MV-4-11 (cell line): ENCODE measurements around the gene CHAF1B.
A peak's percentile ranks its signal among the peaks of the same experiment; 100 is the strongest.
"Not testable (repeated sequence)": the region's sequence is repeated elsewhere in the genome, so short reads cannot be mapped to it uniquely, and the experiment has no call there.

ENCODE experiments used
- DNase-seq: peaks from one replicate; lab custom pipeline; 2025; lab: John Stamatoyannopoulos, UW

The CHAF1B gene

GRCh38 chr21:36385233-36386030 lies at the start of gene CHAF1B:
TSS of gene CHAF1B (plus strand) at chr21:36385392. CDS start at chr21:36386137, 745 bp downstream.
- DNase-seq: peak; percentile 65

DNA sequence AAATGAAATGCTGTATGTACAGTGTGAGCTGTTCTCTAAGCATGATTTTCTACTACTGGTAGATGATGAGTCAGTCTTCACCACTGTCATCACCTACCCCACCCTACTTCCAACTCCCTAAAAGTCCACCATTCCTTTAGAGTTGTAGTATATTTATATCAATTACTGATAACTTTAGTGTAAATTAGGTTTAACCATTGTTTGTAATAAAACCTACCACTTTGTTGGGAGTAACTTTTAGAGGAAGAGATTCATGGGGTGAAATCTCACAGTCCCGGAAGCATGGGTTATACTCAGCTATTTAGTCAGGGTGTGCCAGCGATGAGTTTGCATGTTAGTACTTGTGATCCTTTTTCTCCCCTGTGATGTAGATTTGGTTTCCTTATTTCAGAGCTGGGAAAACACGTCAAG lies 48.1 kb upstream of the CHAF1B start:
- DNase-seq: no peak

- DNase-seq: no peak
Measured at GRCh38 chr21:36338975-36339374, 46.2 kb upstream of the CHAF1B start.

DNA sequence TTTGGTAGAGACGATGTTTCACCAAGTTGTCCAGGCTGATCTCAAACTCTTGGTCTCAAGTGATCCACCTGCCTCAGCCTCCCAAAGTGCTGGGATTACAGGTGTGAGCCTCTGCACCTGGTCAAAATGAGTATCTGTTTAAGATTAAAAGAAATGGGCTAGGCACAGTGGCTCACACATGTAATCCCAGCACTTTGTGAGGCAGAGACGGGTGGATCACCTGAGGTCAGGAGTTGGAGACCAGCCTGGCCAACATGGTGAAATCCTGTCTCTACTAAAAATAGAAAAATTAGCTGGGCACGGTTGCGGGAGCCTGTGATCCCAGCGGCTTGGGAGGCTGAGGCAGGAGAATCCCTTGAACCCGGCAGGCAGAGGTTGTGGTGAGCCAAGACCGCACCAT lies 42.6 kb upstream of the CHAF1B start:
- DNase-seq: not testable (repeated sequence)

DNA sequence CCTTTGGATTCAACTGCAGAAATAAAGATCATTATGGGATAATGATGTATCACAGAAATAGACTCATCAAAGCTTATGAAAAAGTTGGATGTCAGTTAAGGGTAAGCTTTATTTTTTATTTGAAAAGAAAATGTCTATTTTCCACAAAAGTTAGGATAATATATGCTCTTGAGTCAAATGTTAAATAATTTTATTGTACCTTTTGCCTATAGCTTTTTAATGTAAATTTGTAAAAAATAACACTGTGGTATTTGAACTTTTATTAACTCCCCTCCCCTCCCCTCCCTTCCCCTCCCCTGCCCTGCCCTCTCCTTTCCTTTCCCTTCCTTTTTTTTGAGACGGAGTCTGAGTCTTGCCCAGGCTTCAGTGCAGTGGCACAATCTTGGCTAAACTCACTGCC lies 40.3 kb upstream of the CHAF1B start:
- no peak for DNase-seq

DNA sequence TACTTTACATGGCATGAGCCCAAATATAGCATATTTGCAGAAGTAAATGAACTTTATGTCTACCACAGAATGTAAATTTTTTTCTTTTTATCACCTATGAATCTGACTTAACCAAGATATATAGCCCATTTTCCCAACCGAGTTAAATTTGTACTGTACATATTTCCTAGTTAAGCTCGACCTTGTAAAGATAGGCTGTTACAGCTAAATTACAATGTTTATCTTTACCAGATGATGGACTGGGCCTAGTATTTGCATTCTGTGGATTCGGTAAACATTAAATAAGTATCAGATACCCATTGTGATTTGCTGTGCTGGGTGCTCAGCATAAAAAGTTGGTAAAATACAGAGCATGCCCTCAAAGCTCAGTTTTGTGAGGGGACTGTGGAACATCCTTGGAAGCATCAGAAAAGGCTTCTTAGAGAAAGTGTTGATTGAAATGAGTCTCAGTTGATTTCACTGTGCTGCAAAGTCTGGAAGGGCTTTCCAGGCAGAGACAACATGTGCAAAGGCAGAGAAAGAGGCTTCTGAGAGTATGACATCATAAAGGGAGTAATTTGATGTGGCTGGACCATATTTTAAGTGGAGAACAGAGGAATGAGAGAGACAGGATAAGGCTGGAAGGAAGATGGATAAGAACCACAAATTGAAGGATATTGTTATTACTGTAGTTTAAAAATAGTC lies 37.8 kb upstream of the CHAF1B start:
- DNase-seq: no peak

DNA sequence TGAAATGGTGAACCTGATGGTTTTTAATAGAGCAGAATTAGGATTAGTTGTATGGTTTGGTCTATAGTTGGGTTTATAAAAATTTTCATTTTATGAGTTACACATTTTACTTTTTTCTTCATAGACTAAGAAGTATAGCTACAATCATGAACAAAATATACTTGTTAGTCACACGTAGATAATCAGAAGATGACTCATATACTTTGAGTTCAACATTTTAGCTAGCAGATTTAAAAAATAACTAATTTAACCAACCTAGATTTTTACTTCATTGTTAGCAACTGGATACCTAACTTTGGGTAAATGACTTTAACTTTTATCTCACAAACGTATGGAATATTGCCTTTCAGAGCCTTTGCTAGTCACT lies 37.2 kb upstream of the CHAF1B start:
- DNase-seq: no peak

GRCh38 chr21:36349315-36349714 lies 35.9 kb upstream of the CHAF1B start:
- DNase-seq: no peak

DNA sequence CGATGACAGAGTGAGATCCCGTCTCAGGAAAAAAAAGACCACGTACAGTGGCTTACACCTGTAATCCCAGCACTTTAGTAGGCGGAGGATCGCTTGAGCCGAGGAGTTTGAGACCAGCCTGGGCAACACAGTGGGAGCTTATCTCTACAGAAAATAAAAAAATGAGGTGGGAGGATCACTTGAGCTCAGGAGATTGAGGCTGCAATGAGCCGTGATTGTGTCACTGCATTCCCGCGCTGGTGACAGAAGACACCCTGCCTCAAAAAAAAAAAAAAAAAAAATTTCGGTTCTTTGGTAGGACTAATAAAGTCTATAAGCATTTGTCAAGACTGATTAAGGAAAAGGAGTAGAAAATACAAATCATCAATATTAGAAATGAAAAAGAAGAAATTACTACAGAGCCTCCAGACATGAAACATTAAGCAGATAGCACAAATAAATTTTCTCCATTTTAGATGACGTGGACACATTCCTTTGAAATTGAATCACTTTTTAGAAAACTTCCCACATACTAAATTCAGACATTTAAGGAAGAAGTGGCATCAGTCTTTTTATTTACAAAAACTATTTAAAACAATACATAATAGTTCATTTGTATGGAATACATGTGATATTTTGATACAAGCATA lies 34.8 kb upstream of the CHAF1B start:
- DNase-seq: no peak

GRCh38 chr21:36354918-36355680 lies 30.1 kb upstream of the CHAF1B start:
- DNase-seq: no peak

- no peak for DNase-seq
Measured at GRCh38 chr21:36355868-36356267, 29.3 kb upstream of the CHAF1B start.

DNA sequence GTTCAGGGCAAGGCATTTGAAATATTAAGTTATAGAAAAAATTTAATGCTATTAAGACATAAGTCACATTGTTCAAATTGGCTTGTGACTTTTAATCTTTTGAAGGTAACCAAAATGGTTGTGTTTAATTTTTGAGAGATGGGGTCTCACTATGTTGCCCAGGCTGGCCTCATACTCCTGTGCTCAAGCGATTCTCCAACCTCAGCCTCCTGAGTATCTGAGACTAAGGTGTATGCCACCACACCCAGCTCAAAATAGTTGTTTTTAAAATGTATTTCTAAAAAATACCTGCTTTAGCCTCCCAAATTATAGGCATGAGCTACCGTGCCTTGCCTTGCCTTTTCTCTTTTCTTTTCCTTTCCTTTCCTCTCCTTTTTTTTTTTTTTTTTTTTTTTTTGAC lies 26.0 kb upstream of the CHAF1B start:
- no peak for DNase-seq

DNA sequence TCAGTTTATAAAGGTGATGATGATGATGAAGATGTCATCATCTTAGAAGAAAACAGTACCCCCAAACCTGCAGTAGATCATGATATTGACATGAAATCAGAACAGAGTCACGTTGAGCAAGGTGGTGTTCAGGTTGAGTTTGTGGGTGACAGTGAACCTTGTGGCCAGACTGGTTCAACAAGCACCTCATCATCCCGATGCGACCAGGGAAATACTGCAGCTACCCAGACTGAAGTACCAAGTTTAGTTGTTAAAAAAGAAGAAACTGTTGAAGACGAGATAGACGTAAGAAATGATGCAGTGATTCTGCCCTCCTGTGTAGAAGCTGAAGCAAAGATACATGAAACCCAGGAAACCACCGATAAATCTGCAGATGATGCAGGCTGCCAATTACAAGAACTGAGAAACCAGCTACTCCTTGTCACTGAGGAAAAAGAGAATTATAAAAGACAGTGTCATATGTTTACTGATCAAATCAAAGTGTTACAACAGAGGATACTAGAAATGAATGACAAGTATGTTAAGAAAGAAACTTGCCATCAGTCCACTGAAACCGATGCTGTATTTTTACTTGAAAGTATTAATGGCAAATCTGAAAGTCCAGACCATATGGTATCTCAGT lies 16.0 kb upstream of the CHAF1B start:
- DNase-seq: no peak

DNA sequence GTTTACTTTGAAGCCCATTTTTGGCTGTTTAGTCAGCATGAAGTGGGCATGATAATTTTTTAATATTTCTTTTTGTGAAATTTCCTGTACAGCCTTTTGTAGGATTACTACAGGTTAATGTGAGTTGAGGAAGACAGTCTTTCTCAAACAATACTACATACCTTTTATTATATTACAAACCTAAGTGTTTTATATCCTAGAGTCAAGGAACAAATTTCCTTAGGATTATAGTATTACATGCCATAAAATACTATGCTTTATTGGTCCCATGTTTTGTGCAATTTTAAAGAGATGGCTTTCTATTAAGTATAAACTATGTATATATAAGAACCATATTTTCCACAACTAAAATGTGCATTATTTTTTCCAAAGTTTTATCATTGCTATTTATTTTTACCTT lies 9.2 kb upstream of the CHAF1B start:
- no peak for DNase-seq

GRCh38 chr21:36377391-36377842 lies 7.8 kb upstream of the CHAF1B start:
- DNase-seq: no peak

GRCh38 chr21:36379251-36379650 lies 5.9 kb upstream of the CHAF1B start:
- no peak for DNase-seq

- no peak for DNase-seq
Measured at GRCh38 chr21:36381841-36382589, 3.2 kb upstream of the CHAF1B start.

GRCh38 chr21:36382722-36383121 lies 2.5 kb upstream of the CHAF1B start:
- not testable (repeated sequence) for DNase-seq

- no peak for DNase-seq
Measured at GRCh38 chr21:36384885-36385232, 333 bp upstream of the CHAF1B start.

DNA sequence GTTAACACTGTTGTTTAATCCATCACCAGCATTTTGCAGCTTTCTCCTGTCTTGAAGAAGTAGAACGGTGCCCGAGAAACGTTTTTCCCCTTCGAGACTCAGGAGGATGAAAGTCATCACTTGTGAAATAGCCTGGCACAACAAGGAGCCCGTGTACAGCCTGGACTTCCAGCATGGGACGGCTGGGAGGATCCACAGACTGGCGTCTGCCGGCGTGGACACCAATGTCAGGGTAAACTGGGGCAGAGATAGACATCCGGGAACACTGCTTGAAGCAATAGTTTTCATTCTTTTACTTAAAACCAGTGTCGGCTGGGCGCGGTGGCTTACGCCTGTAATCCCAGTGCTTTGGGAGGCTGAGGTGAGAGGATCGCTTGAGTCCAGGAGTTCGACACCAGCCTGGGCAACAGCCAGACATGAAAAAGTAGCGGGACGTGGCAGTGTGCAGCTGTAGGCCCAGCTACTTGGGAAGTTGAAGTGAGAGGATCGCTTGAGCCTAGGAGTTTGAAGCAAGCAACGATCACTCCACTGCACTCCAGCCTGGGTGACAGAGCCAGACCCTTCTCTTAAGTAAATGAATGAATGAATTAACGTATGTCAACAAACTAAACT lies 945 bp downstream of the CHAF1B start:
- peak; percentile 13 for DNase-seq

GRCh38 chr21:36388096-36388495 lies 2.9 kb downstream of the CHAF1B start:
- no peak for DNase-seq
